Dermis microvascular lymphatic vessel endothelial cell (primary cell): ENCODE data around the gene GSPT1. TPM values are rescaled to one million over a fixed set of nuclear protein-coding genes. Genes with fewer than 3 reads are reported as not detected.
"Not testable (repeated sequence)": the region's sequence is repeated elsewhere in the genome, so short reads cannot be mapped to it uniquely, and the experiment has no call there.

Experiments
- DNase-seq, 2 donors: peaks; one replicate each; pipeline versions ENCODE4 v3.0.0 to v3.0.0-alpha.2; 2010; ENCODE audit warnings: low read depth in 2 of 2
- total RNA-seq: library from RNA; depleted of rRNA; stranded (reverse); fragments of >200 nt; gene quantifications from 2 replicates; pipeline ENCODE4 v1.2.1, GENCODE V29; 2014

GSPT1 gene
- 34.3 and 37.8 TPM in 2 replicates for total RNA-seq

- DNase-seq: peak; percentile 95 to 99
Measured at GRCh38 chr16:11915644-11916523, at the start of gene GSPT1. Gene GSPT1, minus strand, starts transcription at chr16:11915956. Its CDS starts 236 bp downstream, at chr16:11915720.

GRCh38 chr16:11964761-11965551, 49.2 kb upstream of the GSPT1 start, which contains the start of gene TNFRSF17:
Gene TNFRSF17, plus strand, starts transcription at chr16:11965210. Its CDS starts 115 bp downstream, at chr16:11965325.
- no peak for DNase-seq

GRCh38 chr16:11963706-11964105, 48.0 kb upstream of the GSPT1 start:
- no peak for DNase-seq

- not testable (repeated sequence) for DNase-seq
Measured at GRCh38 chr16:11962978-11963377, 47.2 kb upstream of the GSPT1 start.

- not testable (repeated sequence) for DNase-seq
Measured at GRCh38 chr16:11962457-11962856, 46.7 kb upstream of the GSPT1 start.

- DNase-seq: no peak
Measured at GRCh38 chr16:11957591-11958395, 42.0 kb upstream of the GSPT1 start.

- DNase-seq: no peak
Measured at GRCh38 chr16:11956558-11956957, 40.8 kb upstream of the GSPT1 start.

GRCh38 chr16:11955713-11956123, 40.0 kb upstream of the GSPT1 start:
- DNase-seq: peak in 1 of 2 donors; percentile 22

GRCh38 chr16:11953576-11953975, 37.8 kb upstream of the GSPT1 start:
- not testable (repeated sequence) for DNase-seq

GRCh38 chr16:11950388-11950787, 34.6 kb upstream of the GSPT1 start:
- no peak for DNase-seq

- DNase-seq: peak; percentile 26 to 46
Measured at GRCh38 chr16:11949527-11949926, 33.8 kb upstream of the GSPT1 start.

- no peak for DNase-seq
Measured at GRCh38 chr16:11948819-11949218, 33.1 kb upstream of the GSPT1 start.

GRCh38 chr16:11946433-11946832, 30.7 kb upstream of the GSPT1 start:
- DNase-seq: no peak

GRCh38 chr16:11941945-11942344, 26.2 kb upstream of the GSPT1 start, which contains the start of gene NPIPB2:
Gene NPIPB2, minus strand, starts transcription at chr16:11942045. Its CDS starts 0 bp downstream, at chr16:11942045.
- DNase-seq: not testable (repeated sequence)

GRCh38 chr16:11927350-11927749, 11.6 kb upstream of the GSPT1 start:
- DNase-seq: not testable (repeated sequence)

- not testable (repeated sequence) for DNase-seq
Measured at GRCh38 chr16:11924046-11924445, 8.3 kb upstream of the GSPT1 start.

- DNase-seq: peak; percentile 56 to 62
Measured at GRCh38 chr16:11916524-11917285, 949 bp upstream of the GSPT1 start.

- peak in 1 of 2 donors; percentile 51 for DNase-seq
Measured at GRCh38 chr16:11915114-11915643, 577 bp downstream of the GSPT1 start.

GRCh38 chr16:11914210-11915113, 1.3 kb downstream of the GSPT1 start:
- DNase-seq: peak in 1 of 2 donors; percentile 27
